Lung (tissue), 12 donors: ENCODE data around the gene MRE11. TPM values are rescaled to one million over a fixed set of nuclear protein-coding genes. Genes with fewer than 3 reads are reported as not detected.

Experiments
- ATAC-seq: fragments of 200-7000 bp; cut with Tn5 transposase; one replicate; pipeline ENCODE4 v1.9.1; 2020; ENCODE audit warnings: moderate number of reproducible peaks; ENCODE audit not compliant: insufficient read depth, low FRiP score
- DNase-seq, 3 donors: peaks; one replicate each; pipeline ENCODE4 v3.0.0-alpha.2; 2013 to 2017
- H3K27ac ChIP-seq, 2 donors: one replicate each; pipeline ENCODE4 v1.5.1; 2013; ENCODE audit warnings: mild to moderate bottlenecking in 2 of 2, moderate library complexity in 2 of 2, control low read depth in 1 of 2, inconsistent platforms in 1 of 2, low read depth in 1 of 2, low read length in 1 of 2
- H3K27me3 ChIP-seq, 3 donors: one replicate each; pipeline ENCODE4 v1.5.1; 2013; ENCODE audit warnings: low read length in 2 of 3; ENCODE audit not compliant: control insufficient read depth in 3 of 3, insufficient read depth in 3 of 3
- H3K36me3 ChIP-seq, 4 donors: one replicate each; pipeline ENCODE4 v1.5.1; 2013; ENCODE audit warnings: low read length in 4 of 4, mild to moderate bottlenecking in 1 of 4, moderate library complexity in 1 of 4; ENCODE audit not compliant: control insufficient read depth in 4 of 4, insufficient read depth in 4 of 4
- H3K4me1 ChIP-seq, 5 donors: one replicate each; pipeline ENCODE4 v1.5.1; 2013; ENCODE audit warnings: low read length in 5 of 5, mild to moderate bottlenecking in 2 of 5, moderate library complexity in 1 of 5; ENCODE audit not compliant: control insufficient read depth in 5 of 5, insufficient read depth in 5 of 5
- H3K4me3 ChIP-seq: one replicate; pipeline ENCODE4 v1.5.1; 2013; ENCODE audit warnings: mild to moderate bottlenecking, control low read depth, moderate library complexity
- H3K9ac ChIP-seq, 2 donors: one replicate each; pipeline ENCODE4 v1.5.1; 2013; ENCODE audit warnings: low read length in 2 of 2, control low read depth in 1 of 2; ENCODE audit not compliant: insufficient read depth in 1 of 2
- H3K9me3 ChIP-seq, 4 donors: one replicate each; pipeline ENCODE4 v1.5.1; 2013; ENCODE audit warnings: low read length in 3 of 4, mild to moderate bottlenecking in 1 of 4, moderate library complexity in 1 of 4; ENCODE audit not compliant: control insufficient read depth in 4 of 4, insufficient read depth in 3 of 4
- WGBS, 2 donors: extraction: QIAGEN DNeasy Blood & Tissue Kit; methylation state at CpG; one replicate each; pipeline ENCODE4 v1.1.7; 2013; 5-methylcytosine and 5-hydroxymethylcytosine counted together
- polyA plus RNA-seq, 2 donors: library from polyadenylated mRNA; stranded (reverse); fragments of 200-250 nt; gene quantifications; one replicate each; pipeline ENCODE4 v1.2.1, GENCODE V29; 2013
- total RNA-seq, 2 donors: library from RNA; depleted of rRNA in 1 of 2; stranded (reverse); fragments of >200 nt in 1 of 2; gene quantifications; one replicate each; pipeline ENCODE4 v1.2.1, GENCODE V29; 2014 to 2021
- TF ChIP-seq, protein P1 (sequence below): IDR thresholded peaks from 2 replicates; pipeline ENCODE4 v1.5.1; 2012; ENCODE audit warnings: mild to moderate bottlenecking; ENCODE audit errors: control extremely low read depth, extremely low read depth
- donor health status: control.
- donor health status: control.
- donor health status: Bipolar disorder and iron deficiency.
- donor health status: healthy.
- donor health status: DM: yes; HTN: yes; CAD: no.

Gene MRE11
- total and polyA plus RNA-seq, 4 donors, result 4.3 to 67.8 (median 10.8) TPM

- no peaks in the 10 kb centered on the region for H3K9me3 ChIP-seq
- no peak overlapping the region for H3K4me3 ChIP-seq
- H3K27ac ChIP-seq, result no peak overlapping the region
- WGBS, 2 donors, result 93 to 97% methylated on average over 4 of the region's 4 CpGs
- no peak for DNase-seq
- H3K36me3 ChIP-seq, result peaks cover 0 to 11% (median 5%) of the 10 kb centered on the region in 4 donors
- H3K9ac ChIP-seq, result no peak overlapping the region
- TF ChIP-seq, protein P1, sequence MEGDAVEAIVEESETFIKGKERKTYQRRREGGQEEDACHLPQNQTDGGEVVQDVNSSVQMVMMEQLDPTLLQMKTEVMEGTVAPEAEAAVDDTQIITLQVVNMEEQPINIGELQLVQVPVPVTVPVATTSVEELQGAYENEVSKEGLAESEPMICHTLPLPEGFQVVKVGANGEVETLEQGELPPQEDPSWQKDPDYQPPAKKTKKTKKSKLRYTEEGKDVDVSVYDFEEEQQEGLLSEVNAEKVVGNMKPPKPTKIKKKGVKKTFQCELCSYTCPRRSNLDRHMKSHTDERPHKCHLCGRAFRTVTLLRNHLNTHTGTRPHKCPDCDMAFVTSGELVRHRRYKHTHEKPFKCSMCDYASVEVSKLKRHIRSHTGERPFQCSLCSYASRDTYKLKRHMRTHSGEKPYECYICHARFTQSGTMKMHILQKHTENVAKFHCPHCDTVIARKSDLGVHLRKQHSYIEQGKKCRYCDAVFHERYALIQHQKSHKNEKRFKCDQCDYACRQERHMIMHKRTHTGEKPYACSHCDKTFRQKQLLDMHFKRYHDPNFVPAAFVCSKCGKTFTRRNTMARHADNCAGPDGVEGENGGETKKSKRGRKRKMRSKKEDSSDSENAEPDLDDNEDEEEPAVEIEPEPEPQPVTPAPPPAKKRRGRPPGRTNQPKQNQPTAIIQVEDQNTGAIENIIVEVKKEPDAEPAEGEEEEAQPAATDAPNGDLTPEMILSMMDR, result no peak
- ATAC-seq, result no peak
- H3K27me3 ChIP-seq, result no peaks in the 10 kb centered on the region
- no peaks in the 10 kb centered on the region for H3K4me1 ChIP-seq
Observed at GRCh38 chr11:94447149-94447548, 46.5 kb downstream of the MRE11 start.

DNA sequence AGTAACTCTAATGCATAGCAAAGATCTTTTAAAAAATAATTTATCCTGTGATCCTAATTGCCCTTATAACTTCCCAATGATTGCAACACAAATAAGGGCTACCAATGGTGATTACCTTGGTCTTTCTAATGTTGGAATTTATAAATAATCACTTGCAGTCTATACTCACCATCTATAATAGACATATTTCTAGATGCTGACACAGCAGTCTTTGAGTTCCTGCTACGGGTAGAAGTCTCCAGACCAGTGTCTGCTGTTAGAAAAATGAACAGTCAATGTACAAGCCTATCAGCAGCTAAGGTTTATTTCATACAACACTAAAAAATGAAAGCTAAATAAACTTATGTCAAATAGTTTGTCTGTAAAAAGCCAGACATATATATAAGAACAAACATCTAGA is 48.0 kb downstream of the MRE11 start:
- TF ChIP-seq, protein P1, result no peak
- Histone ChIP-seq H3K4me3 (no peak overlapping the region), H3K36me3 (peaks cover 0 to 11% (median 8%) of the 10 kb centered on the region in 4 donors), H3K9ac (no peak overlapping the region), H3K27me3 (no peaks in the 10 kb centered on the region), H3K9me3 (no peaks in the 10 kb centered on the region), H3K27ac (no peak overlapping the region), H3K4me1 (no peaks in the 10 kb centered on the region)
- ATAC-seq (no peak), DNase-seq (no peak)
- WGBS, 2 donors, result 82 to 96% methylated on average over 1 of the region's 1 CpG

DNA sequence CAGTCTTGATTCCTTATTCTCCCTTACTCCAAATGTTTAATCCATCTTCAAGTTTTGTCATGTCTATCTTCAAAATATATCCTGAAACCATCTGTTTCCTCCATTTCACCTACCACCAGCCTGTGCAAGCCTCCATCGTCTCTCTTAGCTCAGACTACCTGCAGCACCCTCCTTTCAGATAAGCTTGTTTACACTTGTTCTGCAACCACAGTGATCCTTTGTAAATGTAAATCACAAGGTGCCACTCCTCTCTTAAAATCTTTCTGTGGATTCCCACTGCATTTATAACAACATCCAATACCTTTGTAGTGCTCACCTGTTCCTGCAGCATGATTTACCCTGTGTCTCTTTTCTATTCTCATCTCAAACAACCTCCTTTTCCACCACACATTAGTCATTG is 60.6 kb downstream of the MRE11 start:
- Histone ChIP-seq H3K9ac (no peak overlapping the region), H3K9me3 (peaks cover 0 to 2% (median 0%) of the 10 kb centered on the region in 4 donors), H3K27me3 (no peaks in the 10 kb centered on the region), H3K36me3 (peaks cover 12 to 28% (median 17%) of the 10 kb centered on the region in 4 donors), H3K4me1 (no peaks in the 10 kb centered on the region), H3K4me3 (no peak overlapping the region), H3K27ac (no peak overlapping the region)
- ATAC-seq (no peak), DNase-seq (no peak)
- TF ChIP-seq, protein P1, result no peak
- 57 to 80% methylated on average over 1 of the region's 1 CpG for WGBS, 2 donors

GRCh38 chr11:94424662-94425061 is 69.0 kb downstream of the MRE11 start:
- Histone ChIP-seq H3K36me3 (peaks cover 14 to 33% (median 22%) of the 10 kb centered on the region in 4 donors), H3K4me1 (no peaks in the 10 kb centered on the region), H3K27ac (no peak overlapping the region), H3K9ac (no peak overlapping the region), H3K27me3 (no peaks in the 10 kb centered on the region), H3K4me3 (no peak overlapping the region), H3K9me3 (peaks cover 0 to 4% (median 0%) of the 10 kb centered on the region in 4 donors)
- DNase-seq, result no peak
- 94 to 95% methylated on average over 2 of the region's 2 CpGs for WGBS, 2 donors
- TF ChIP-seq, protein P1, result no peak
- ATAC-seq, result no peak
